Peyer's patch (tissue), 4 donors: Measurements from ENCODE around the gene FAH. TPM values are rescaled to one million over a fixed set of nuclear protein-coding genes. Genes with fewer than 3 reads are reported as not detected.

Experiments used
- DNase-seq, 3 donors: peaks; one replicate each; pipeline ENCODE4 v3.0.0-alpha.2; 2017 to 2019
- H3K27ac ChIP-seq, 4 donors: fragments of 200-600 bp; sonication (generic); one replicate each; pipeline ENCODE4 v1.5.1; 2016 to 2019
- H3K27me3 ChIP-seq, 2 donors: fragments of 200-600 bp; sonication (generic); one replicate each; pipeline ENCODE4 v1.5.1; 2019
- H3K36me3 ChIP-seq, 3 donors: fragments of 200-600 bp; sonication (generic); one replicate each; pipeline ENCODE4 v1.5.1; 2016 to 2019
- H3K4me1 ChIP-seq, 4 donors: fragments of 200-600 bp; sonication (generic); one replicate each; pipeline ENCODE4 v1.5.1; 2016 to 2019
- H3K4me3 ChIP-seq, 4 donors: fragments of 200-600 bp; sonication (generic); 1 replicate in 3 of 4; 2 replicates in 1 of 4; pipeline ENCODE4 v1.5.1; 2016 to 2019; ENCODE audit warnings: mild to moderate bottlenecking in 1 of 4
- H3K9me3 ChIP-seq, 4 donors: fragments of 200-600 bp; sonication (generic); one replicate each; pipeline ENCODE4 v1.5.1; 2016 to 2019; ENCODE audit warnings: mild to moderate bottlenecking in 1 of 4
- POLR2A ChIP-seq, 2 donors: fragments of 450-650 bp; IDR thresholded peaks; one replicate each; pipeline ENCODE4 v1.5.1; 2017; ENCODE audit warnings: antibody characterized with exemption in 2 of 2, mild to moderate bottlenecking in 2 of 2, moderate library complexity in 2 of 2
- total RNA-seq, 4 donors: library from RNA; depleted of rRNA; stranded (reverse); fragments of >200 nt; gene quantifications; one replicate each; pipeline ENCODE4 v1.1.0, GENCODE V29; 2016
- TF ChIP-seq, protein P1 (sequence below), 6 experiments: fragments of 450-650 bp in 4 of 6; fragments of 200-600 bp in 2 of 6; sonication (generic) in 1 of 6; IDR thresholded peaks; one replicate each; pipeline ENCODE4 v1.5.1; 2017 to 2019; ENCODE audit warnings: antibody characterized with exemption in 6 of 6, mild to moderate bottlenecking in 3 of 6, moderate library complexity in 1 of 6

The FAH gene
- total RNA-seq, 4 donors from 2014 or later = 6.6 to 17.3 (median 15.3) TPM

DNA sequence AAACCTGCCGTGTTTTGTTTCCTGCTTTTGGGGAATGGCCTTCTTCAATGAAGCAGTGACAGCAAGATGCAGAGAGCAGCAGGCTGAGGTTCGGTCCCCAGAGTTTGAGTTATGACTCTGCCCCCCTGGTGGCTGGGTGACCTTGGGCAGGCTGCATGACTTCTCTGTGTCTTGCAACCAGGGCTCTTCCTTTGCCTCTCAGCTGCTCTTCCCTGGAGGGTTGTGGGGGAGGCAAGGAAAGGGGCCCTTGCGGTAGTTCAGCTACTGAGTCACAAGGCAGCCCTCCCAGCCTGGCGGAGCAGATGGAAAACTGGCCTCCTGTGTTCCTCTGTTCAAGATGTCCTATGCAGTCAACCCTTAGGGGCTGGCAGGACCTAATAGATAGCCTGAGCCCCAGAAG is 82.1 kb downstream of the FAH start:
- TF ChIP-seq POLR2A (IDR thresholded peaks at IDR 0.05) = no peak
- TF ChIP-seq, protein P1, sequence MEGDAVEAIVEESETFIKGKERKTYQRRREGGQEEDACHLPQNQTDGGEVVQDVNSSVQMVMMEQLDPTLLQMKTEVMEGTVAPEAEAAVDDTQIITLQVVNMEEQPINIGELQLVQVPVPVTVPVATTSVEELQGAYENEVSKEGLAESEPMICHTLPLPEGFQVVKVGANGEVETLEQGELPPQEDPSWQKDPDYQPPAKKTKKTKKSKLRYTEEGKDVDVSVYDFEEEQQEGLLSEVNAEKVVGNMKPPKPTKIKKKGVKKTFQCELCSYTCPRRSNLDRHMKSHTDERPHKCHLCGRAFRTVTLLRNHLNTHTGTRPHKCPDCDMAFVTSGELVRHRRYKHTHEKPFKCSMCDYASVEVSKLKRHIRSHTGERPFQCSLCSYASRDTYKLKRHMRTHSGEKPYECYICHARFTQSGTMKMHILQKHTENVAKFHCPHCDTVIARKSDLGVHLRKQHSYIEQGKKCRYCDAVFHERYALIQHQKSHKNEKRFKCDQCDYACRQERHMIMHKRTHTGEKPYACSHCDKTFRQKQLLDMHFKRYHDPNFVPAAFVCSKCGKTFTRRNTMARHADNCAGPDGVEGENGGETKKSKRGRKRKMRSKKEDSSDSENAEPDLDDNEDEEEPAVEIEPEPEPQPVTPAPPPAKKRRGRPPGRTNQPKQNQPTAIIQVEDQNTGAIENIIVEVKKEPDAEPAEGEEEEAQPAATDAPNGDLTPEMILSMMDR (IDR thresholded peaks at IDR 0.05) = peak in 4 of 6 experiments; percentile 26 to 44 (median 42)
- H3K4me1 ChIP-seq = no peaks in the 10 kb centered on the region
- peak in 2 of 3 donors; percentile 38 to 66 for DNase-seq
- H3K27me3 ChIP-seq = no peaks in the 10 kb centered on the region
- H3K36me3 ChIP-seq = no peaks in the 10 kb centered on the region
- no peaks in the 10 kb centered on the region for H3K9me3 ChIP-seq
- H3K4me3 ChIP-seq = no peak overlapping the region
- no peak overlapping the region for H3K27ac ChIP-seq

Other genes with a start within 250 kb of the FAH start
- gene BCL2A1, start 181.8 kb upstream of the FAH start, total RNA-seq = 10 to 100 TPM in 1 of 4 donors, 1 to 10 TPM in 1, not detected in 2; 3.8 to 21.5 TPM
- gene ZFAND6, start 93.3 kb upstream of the FAH start, total RNA-seq = 100 to 1,000 TPM in 1 of 4 donors, 10 to 100 TPM in 3; 75.9 to 154 (median 81.0) TPM
- 1 to 10 TPM in 1 of 4 donors, under 1 TPM in 2, not detected in 1; 0.53 to 5.0 (median 0.54) TPM for gene CTXND1, start 99.2 kb downstream of the FAH start, total RNA-seq